Head of caudate nucleus (tissue), 42 donors: ENCODE measurements around the gene CD151.

Experiments used
- DNase-seq, 42 donors: peaks; one replicate each; pipeline versions ENCODE4 v3.0.0 to v3.0.0-alpha.2; 2020 to 2021; ENCODE audit warnings: mixed read lengths in 7 of 42
- intact Hi-C: fragments of 100-400 bp; cut with DNase I; formaldehyde crosslinking; loops from one replicate; pipeline ENCODE4 v1.15.0; 2022

Gene CD151

DNA sequence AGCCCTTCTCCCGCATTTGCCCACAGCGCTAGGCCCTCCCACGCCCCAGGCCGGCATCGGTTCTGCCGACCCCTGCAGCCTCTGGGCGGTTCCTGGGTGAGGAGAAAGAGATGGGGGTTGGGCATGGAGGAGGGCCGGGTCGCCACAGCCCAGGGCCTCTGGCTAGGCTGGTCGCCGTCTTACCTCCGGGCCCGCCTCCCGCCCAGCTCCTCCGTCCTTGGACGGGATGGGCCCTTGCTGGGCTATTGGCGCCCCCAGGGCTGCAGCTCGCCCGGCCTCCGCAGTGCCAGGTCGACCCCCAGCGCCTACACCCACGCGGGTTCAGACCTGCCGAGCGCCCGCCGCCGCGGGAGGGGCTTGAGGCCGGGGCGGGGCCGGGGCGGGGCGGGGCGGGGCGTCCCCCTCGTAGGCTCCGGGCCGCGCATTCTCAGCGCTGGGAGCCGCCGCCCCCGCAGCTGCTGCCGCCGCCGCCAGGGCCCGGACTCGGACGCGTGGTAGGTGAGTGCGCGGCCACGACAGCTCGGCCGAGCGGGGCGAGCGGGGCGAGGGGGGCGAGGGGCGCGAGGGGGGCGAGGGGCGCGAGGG, at the start of gene CD151:
TSS of gene CD151 (plus strand) at position 424 of the 585 bp plus-strand sequence. CDS start 3,118 bp downstream, outside the sequence.
- peak in 16 of 42 donors; percentile 27 to 66 (median 50) for DNase-seq
- intact Hi-C loops = no loop called here

DNA sequence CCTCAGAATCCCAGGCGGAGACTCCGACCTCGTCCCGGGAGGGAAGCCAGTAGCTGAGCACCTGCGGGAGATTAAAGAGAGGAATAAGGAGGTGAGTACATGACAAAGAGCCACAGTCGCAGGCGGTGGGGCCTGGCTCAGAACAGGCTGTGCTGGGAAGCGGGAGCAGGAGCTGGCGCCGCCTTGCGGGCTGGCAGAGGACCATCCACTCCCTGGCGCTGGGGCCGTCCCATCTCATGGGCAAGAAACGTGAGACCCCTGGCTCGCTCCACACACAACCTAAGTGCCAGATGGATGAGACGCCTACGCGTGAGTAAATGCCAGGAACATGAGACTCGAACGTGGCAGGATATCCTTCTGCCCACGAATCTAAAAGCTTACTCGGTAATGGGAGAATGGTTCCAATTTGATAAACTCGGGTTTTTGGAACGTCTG, 49.2 kb upstream of the CD151 start:
- DNase-seq = peak; percentile 73 to 95 (median 88)

DNA sequence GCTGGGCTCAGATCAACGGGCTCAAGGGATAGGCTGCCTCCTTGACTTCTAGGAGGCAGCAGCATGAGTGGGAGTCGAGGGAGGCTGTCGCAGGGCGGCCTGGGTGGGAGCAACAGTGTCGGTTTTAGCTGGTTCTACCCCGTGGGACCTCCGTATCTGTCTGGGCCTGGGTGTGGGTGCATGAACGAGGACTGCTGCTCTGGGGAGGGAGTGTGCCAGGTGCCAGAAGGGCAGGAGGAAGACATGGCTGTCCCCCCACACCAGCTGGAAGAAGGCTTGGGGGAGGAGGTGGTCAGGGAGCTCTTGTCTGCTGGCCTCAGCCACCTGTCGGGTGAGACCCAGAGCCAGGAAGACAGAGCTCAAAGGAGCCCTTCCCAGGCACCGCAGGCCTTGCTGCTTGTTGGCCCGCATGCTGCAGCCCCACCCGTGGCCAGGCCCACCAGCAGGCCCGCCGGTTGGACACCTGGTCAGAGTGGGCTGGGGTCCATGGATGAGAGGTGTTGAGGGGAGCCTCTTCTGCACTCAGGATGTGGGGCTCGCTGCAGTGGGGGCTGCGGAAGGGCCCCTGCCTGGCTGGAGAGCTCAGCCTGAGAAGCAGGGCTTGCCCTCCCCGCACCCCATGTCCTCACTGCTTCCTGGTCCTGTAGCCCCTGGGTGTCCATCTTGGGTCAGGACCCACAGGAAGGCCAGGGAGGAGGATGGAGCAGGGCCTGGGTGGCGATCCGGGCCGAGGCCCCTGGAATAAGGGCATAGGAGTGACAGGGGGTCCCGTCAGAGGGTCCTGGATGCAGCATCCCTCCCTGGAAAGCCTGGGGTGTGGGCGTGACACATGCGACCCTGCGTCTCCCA, 46.3 kb upstream of the CD151 start:
- peak in 11 of 42 donors; percentile 29 to 76 (median 55) for DNase-seq
- intact Hi-C loops = no loop called here

More for the DNA sequence above, 49.2 kb upstream of the CD151 start:
- intact Hi-C loops = no loop called here

DNA sequence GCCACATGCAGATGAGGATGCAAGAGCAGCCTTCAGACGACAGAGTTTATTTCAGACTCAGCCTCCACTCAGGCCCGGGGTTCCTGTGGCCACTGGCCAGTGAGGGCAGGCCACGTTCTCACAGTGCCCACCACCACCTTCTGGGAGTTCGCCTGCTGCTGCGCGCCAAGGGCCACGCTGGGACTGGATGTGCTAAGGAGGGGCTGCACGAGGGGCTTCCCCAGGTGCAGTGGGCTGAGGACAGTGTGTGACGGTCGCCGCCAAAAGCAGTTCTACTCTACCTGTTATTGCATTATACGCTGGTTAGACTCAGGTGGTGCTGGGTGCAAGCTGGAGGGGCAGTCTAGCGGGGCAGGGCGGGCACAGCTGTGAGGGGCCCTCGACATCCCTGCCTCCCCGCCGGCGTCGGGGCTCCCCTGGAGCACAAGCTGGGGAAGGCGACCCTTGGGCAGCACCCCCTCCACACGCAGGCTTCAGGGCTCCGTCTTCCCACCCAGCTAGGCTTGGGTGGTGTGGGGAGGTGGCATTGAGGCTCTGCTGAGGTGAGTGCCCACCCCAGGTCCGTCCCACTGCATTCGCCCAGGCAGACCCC, 45.6 kb upstream of the CD151 start:
- intact Hi-C loops = no loop called here
- DNase-seq = no peak

DNA sequence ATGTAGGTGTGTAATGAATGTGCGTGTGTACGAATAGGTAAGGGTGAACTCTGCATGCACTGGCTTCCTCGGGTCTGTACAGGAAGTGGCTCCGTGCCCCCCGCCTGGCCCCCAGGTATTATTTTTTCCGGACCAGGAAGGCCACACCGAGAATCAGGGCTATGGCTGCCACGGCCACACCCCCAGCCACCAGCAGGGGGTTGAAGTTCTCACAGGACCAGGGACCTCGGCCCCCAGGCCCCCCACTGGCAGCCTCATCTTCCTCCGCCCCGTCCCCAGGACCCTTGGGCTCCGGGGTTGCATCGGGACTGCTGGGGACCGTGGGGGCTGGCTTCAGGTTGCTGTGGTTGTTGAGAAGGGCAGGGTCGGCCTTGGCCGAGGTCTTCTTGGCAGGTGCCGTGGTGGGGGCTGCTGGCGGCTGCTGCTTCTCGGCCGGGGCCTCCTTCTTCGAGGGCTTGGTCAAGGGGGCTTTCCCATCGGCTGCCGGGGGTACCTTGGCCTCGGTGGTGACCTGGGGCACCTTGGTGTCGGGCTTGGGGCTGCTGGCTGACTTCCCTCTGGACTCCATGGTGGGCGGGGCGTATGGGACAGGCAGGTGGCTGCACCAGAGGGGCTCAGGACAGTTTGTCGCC, 44.6 kb upstream of the CD151 start:
- DNase-seq = no peak
- intact Hi-C loops = no loop called here

DNA sequence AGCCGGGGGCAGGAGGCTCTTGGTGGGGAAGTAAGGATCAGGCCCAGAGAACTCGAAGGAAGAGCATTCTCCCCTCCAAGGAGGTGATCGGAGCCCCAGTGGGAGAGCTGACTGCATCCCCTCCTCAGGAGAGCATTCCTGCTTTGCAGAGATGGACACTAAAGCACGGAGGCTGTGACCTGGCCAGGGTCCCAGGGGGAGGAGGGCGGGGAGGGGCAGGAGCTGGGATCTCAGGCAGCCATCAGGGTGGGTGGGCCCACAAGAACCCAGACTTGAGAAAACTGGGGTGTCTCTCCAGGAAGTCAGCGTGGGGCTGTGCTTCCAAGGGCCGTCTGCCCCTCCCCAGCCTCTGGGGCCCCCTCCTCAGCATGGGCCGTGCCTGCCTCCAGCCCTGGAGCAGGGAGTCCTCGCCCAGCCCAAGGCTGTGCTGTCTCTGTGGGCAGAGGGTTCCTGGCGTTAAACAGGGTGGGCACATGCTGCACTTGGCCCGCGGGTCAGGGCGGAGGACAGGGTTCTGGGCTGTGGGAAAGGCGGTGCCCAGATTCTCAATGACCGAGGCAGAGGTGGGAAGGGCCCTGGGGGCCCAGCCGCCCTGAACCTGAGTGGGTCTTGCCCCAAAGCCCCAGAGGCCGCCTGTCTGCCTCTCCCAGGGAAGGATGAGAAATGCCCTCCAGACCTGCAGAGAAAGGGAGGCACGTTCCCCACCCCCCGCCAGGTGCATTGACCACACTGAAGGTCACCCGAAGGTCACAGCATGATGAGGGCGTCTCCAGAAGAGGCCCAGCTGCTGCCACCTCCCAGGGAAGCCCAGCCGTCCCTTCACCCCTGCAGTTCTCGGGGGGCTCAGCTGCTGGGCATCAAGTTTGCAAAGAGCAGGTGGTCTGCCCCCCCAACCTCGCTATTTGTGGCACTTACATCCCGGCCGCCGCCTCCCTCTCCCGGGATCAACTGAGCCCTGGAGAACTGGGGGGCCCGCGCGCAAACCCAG, 43.5 kb upstream of the CD151 start:
- intact Hi-C loops = no loop called here
- peak in 2 of 42 donors; percentile 14 to 36 for DNase-seq

DNA sequence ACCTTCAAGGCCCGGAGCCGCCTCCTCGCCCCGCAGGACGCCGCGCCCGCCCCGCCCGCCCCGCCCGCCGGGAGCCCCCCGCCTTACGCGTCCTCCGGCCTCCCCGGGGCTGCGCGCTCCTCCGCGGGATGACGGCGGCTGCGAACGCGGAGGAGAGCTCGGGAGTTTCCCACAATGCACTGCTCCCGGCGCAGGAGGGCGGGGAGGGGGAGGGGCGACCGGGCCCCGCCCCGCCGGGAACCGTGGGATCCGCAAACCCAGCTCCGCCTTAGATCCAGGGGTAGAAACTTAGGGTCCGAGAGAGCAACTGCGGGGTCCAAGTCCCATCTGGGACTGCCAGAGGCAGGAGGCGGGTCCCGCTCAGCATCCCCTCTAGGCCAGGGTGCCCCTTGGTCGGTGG, 42.8 kb upstream of the CD151 start, which contains the start of gene CEND1:
TSS of gene CEND1 (minus strand) at position 148 of the 400 bp plus-strand sequence. CDS start 1,514 bp downstream, outside the sequence.
- intact Hi-C loops = no loop called here
- DNase-seq = peak in 41 of 42 donors; percentile 62 to 93 (median 84)

DNA sequence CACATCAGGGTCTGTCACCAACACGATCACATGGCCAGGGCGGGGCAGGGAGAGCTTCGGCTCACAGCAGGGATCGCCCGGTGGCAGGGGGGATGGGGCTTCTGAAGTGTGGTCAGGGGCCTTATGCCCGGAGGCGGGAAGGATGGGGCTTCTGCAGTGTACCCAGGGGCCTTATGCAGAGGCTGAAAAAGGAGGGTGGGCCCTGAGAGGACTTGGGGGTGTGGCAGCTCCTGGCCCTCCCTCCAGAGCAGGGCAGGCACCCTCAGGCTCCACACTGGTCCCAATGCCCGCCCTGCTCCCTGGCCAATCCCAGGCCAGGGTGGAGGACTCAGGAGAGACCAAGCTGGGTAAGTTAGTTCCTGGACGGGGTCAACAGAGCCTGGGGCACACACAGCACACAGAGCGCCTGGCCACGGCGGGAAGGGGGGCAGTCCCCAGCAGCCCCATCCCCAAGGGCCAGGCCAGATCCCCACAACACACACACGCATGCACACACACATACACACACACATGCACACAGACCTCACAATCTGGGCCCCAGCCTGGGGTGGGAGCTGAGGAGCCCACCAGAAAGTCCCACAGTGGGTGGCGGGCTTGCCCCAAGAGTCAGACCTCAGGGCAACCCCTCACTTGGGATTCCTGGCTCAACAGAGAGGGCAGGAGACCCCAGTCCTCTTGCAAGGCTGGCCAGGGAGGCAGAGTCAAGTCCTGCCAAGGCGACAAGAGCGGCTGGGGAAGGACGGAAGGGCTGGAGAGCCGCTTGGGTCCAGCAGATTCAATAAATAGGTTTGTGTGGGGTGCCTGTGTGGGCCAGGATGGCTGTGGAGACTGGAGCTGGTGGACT, 41.8 kb upstream of the CD151 start:
- DNase-seq = no peak

DNA sequence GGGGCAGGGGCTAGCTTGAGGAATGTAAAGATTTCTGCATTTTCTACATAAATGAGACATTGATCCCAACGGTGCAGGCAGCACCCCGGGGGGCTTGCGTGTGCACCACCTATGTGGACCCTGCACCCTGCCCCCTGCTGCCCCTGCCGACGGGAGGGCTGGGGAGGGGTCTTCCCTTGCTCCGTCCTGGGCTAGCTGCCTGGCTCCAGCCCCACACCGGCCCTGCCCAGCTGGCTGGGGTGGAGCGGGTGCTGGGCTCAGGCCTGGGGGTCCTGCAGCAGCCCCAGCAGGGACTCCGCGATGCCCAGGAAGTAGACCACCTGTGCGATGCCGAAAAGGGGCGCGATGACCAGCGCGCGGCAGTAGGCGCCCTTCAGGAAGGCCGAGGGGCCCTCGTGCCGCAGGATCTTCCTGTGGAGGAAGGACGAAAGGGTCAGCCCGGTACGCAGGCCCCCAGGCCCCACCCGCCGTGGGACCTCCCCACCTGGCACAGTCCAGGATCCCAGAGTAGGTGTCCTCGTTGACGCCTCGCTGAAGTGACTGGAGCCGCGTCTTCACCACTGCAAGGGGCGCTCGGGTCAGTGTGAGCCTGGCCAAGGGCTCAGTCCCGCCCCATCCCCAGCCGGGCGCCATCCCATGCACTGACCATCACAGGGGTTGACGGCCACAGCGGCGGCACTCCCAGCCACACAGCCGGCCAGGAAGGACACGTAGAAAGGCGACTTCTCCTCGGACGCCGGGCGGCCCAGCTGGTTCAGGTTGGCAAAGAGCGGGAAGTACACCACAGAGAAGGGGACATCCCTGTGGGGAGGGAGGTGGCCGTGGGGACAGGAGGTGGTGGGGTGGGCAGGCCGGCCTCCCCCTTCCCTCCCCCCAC, 40.9 kb upstream of the CD151 start:
- no peak for DNase-seq
- intact Hi-C loops = no loop called here

More for the DNA sequence above, 41.8 kb upstream of the CD151 start:
- intact Hi-C loops = no loop called here

DNA sequence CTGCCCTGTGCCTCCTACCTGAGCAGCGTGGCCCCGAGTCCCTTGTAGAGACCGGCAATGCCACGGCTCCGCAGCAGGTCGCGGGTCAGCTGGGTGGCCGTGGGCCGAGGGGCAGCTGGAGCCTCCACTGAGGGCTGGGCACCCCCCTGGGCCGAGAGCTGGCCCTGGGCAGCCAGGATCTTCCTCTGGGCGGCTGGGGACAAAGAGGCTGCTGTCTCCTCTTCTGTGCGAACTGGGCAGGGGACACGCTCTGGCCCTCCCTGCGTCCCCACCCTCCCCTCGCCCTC, 40.3 kb upstream of the CD151 start:
- DNase-seq = no peak
- intact Hi-C loops = no loop called here

DNA sequence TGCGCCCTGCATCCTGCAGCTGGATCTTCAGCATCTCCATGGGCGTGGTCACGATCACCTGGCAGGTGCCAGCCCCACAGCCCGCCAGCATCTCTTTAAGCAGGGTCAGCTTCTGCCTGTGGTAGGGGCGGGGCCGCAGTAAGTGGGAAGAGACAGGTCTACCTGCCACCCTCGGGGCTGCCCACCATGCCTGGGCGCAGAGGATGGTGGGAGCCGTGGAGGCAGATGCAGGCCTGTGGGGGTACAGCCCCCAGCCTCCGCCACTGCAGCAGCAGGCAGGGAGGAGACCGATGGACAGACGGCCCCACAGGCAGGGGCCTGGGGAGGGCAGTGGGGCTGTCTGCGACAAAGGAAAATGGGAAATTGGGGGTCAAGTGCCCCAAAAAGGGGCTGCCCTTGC, 39.9 kb upstream of the CD151 start:
- intact Hi-C loops = no loop called here
- DNase-seq = no peak

DNA sequence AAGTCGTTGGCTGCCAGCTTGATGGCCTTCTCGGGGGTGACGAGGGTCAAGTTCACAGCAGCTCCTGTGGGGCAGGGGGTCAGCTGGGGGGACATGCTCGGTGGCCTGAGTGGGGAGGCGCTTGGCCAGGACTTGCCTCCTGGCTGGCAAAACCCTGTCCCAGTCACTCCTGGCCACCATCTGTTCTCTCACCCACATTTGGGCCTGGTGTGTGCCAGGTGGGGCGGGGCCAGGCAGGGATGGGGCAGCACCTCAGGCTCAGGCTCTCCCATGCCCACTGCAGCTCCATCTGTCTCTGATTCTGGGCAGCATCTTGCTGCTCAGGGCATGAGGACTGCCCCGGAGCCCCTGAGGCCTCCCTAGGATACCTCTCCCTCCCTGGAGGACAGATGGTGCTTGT, 39.2 kb upstream of the CD151 start:
- DNase-seq = no peak
- intact Hi-C loops = no loop called here

DNA sequence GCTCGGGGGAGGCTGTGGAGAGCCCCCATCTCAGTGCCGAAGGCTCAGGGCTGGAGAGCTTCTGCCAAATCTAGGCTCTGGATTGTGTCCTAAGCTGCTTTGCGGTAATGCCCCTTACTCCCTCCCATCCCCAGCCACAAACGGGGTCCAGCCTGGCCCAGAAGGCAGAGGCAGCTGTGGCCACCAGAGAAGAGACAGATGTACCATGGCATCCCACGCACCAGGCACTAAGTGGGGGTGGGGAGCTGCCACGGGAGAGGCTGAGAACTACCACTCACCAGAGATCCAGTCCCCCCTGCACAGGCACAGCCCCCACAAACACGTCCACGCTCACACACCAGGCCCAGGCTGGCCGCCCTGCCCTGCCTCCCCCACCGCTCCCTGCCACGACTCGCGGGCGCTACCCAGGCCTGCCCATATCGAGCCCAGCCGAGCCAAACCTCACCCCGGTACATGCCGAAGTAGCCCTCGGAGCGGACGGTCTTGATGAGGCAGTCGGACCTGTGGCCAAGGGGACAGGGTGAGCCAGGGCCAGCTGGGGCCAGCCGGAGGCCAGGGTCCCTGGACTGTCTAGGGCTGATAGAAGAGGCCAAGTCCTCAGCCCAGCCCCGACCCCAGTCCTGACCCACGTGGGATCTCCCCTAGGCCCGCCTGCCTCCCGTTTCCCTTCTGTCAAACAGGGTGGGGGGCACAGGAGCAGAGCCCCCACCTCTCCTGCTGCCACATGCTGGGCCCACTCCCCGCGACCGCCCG, 38.6 kb upstream of the CD151 start:
- DNase-seq = no peak
- intact Hi-C loops = no loop called here

DNA sequence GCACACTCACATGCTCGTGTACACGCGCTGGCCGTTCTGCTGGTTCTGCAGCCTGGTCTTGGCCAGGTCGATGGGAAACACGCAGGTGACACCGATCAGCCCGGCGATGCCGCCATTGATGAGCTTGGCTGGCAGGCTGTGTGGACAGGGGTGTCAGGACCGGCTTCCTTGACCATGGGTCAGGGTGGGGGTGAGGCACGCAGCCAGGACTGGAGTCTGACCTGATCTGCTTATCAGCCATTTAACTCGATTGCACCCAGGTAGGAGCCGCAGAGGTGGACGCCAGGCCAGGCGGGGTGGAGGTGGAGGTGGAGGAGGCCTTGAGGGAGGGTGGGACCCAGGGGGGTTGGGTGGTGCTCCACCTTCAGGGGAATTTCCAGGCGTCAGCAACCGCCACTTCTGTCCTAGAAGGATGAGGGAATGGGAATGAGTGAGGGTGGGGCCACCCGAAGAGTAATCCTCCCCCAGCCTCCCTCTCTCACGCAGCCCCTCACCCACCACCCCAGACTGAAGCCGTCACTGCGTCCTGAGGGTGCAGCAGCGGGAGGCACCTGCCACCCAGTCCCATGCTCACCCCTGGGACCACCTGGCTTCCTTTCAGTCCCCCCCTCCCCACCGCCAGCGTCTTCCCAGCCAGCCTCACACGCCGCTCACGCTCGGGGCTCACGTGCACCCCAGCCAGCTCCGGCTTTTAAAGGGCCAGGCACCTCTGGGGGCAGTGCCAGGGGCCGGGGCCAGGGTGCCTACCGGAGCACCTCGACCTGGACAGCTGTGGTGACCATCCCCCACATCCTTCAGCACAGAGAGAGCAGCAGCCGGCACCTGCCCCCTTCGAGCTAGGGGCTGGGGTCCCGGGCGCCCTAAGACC, 37.8 kb upstream of the CD151 start:
- intact Hi-C loops = loop anchor here (5.0 kb wide), 1 partner anchor 68 kb away; no protein-coding TSS in a partner anchor

More for the DNA sequence above, 37.8 kb upstream of the CD151 start:
- peak in 24 of 42 donors; percentile 41 to 80 (median 66) for DNase-seq
